H9 (cell line): Measurements from ENCODE around the gene P4HA2. TPM values are rescaled to one million over a fixed set of nuclear protein-coding genes. Genes with fewer than 3 reads are reported as not detected.

ENCODE experiments used
- DNase-seq: peaks from one replicate; pipeline ENCODE4 v3.0.0-alpha.2; 2017
- H2AFZ ChIP-seq: one replicate; pipeline ENCODE4 v1.6.1; 2013; ENCODE audit warnings: mild to moderate bottlenecking, low read length, control low read depth, moderate library complexity
- H2AK5ac ChIP-seq: 2 replicates; pipeline ENCODE4 v1.6.1; 2013; ENCODE audit warnings: low read length, control low read depth, mixed read lengths; ENCODE audit not compliant: insufficient read length
- H2BK120ac ChIP-seq: one replicate; pipeline ENCODE4 v1.6.1; 2013; ENCODE audit warnings: low read depth, mild to moderate bottlenecking, low read length, control low read depth, inconsistent platforms; ENCODE audit not compliant: poor library complexity, severe bottlenecking
- H2BK12ac ChIP-seq: 2 replicates; pipeline ENCODE4 v1.6.1; 2013; ENCODE audit warnings: low read length, control low read depth, mixed read lengths, low read depth; ENCODE audit not compliant: insufficient read length
- H2BK15ac ChIP-seq: 2 replicates; pipeline ENCODE4 v1.6.1; 2013; ENCODE audit warnings: low read depth, low read length, control low read depth
- H2BK20ac ChIP-seq: one replicate; pipeline ENCODE4 v1.6.1; 2013; ENCODE audit warnings: low read depth, mild to moderate bottlenecking, low read length, control low read depth, inconsistent platforms; ENCODE audit not compliant: poor library complexity, severe bottlenecking
- H2BK5ac ChIP-seq: 2 replicates; pipeline ENCODE4 v1.6.1; 2013; ENCODE audit warnings: low read length, control low read depth, mixed read lengths; ENCODE audit not compliant: insufficient read length
- H3K14ac ChIP-seq: 2 replicates; pipeline ENCODE4 v1.6.1; 2013; ENCODE audit warnings: low read length, control low read depth; ENCODE audit not compliant: insufficient read depth
- H3K18ac ChIP-seq: 2 replicates; pipeline ENCODE4 v1.6.1; 2013; ENCODE audit warnings: low read depth, mild to moderate bottlenecking, mixed read lengths, low read length, control low read depth; ENCODE audit not compliant: insufficient read length
- H3K23ac ChIP-seq: 2 replicates; pipeline ENCODE4 v1.6.1; 2013; ENCODE audit warnings: low read length, control low read depth, mixed read lengths, low read depth; ENCODE audit not compliant: insufficient read length
- H3K23me2 ChIP-seq: 2 replicates; pipeline ENCODE4 v1.6.1; 2013; ENCODE audit warnings: low read depth, mild to moderate bottlenecking, mixed read lengths, low read length, control low read depth; ENCODE audit not compliant: insufficient read length, poor library complexity, severe bottlenecking
- H3K27ac ChIP-seq: 2 replicates; pipeline ENCODE4 v1.5.1; 2013; ENCODE audit warnings: low read length, control low read depth, mixed read lengths, low read depth; ENCODE audit not compliant: insufficient read length
- H3K27me3 ChIP-seq: 2 replicates; pipeline ENCODE4 v1.6.1; 2013; ENCODE audit warnings: low read length, control low read depth, inconsistent platforms; ENCODE audit not compliant: insufficient read depth
- H3K4ac ChIP-seq: 2 replicates; pipeline ENCODE4 v1.6.1; 2013; ENCODE audit warnings: low read depth, mild to moderate bottlenecking, control low read depth, inconsistent platforms, low read length, moderate library complexity
- H3K4me1 ChIP-seq: 2 replicates; pipeline ENCODE4 v1.6.1; 2013; ENCODE audit warnings: low read length, control low read depth, inconsistent platforms; ENCODE audit not compliant: insufficient read depth
- H3K4me2 ChIP-seq: 2 replicates; pipeline ENCODE4 v1.6.1; 2013; ENCODE audit warnings: low read length, control low read depth, mixed read lengths; ENCODE audit not compliant: insufficient read length, insufficient read depth
- H3K56ac ChIP-seq: 2 replicates; pipeline ENCODE4 v1.6.1; 2013; ENCODE audit warnings: low read depth, mild to moderate bottlenecking, mixed read lengths, low read length, control low read depth; ENCODE audit not compliant: insufficient read length
- H3K79me1 ChIP-seq: 2 replicates; pipeline ENCODE4 v1.6.1; 2013; ENCODE audit warnings: low read depth, mild to moderate bottlenecking, moderate library complexity, low read length, control low read depth, inconsistent platforms; ENCODE audit not compliant: insufficient read depth, poor library complexity, severe bottlenecking
- H3K79me2 ChIP-seq: 2 replicates; pipeline ENCODE4 v1.6.1; 2013; ENCODE audit warnings: low read length, control low read depth, inconsistent platforms; ENCODE audit not compliant: insufficient read depth
- H3K9ac ChIP-seq: 2 replicates; pipeline ENCODE4 v1.6.1; 2013; ENCODE audit warnings: low read length, control low read depth, mixed read lengths; ENCODE audit not compliant: insufficient read length; ENCODE audit errors: extremely low read depth
- H3K9me3 ChIP-seq: one replicate; pipeline ENCODE4 v1.6.1; 2013; ENCODE audit warnings: low read depth, low read length, inconsistent platforms; ENCODE audit not compliant: control insufficient read depth
- H3T11ph ChIP-seq: one replicate; pipeline ENCODE4 v1.6.1; 2013; ENCODE audit warnings: mild to moderate bottlenecking, low read length, control low read depth, inconsistent platforms
- H4K20me1 ChIP-seq: one replicate; pipeline ENCODE4 v1.6.1; 2013; ENCODE audit not compliant: control insufficient read depth, insufficient read length, insufficient read depth
- H4K5ac ChIP-seq: 2 replicates; pipeline ENCODE4 v1.6.1; 2013; ENCODE audit warnings: low read depth, mild to moderate bottlenecking, mixed read lengths, low read length, control low read depth; ENCODE audit not compliant: insufficient read length
- H4K8ac ChIP-seq: replicated peaks from 2 replicates; pipeline ENCODE4 v1.6.1; 2013; ENCODE audit warnings: low read length, control low read depth, mixed read lengths, low read depth; ENCODE audit not compliant: insufficient read length
- H4K91ac ChIP-seq: 2 replicates; pipeline ENCODE4 v1.6.1; 2013; ENCODE audit warnings: low read depth, mild to moderate bottlenecking, moderate library complexity, mixed read lengths, low read length, control low read depth; ENCODE audit not compliant: insufficient read length
- H3K27ac Mint-ChIP-seq, 3 experiments: 2 replicates in 2 of 3; 3 replicates in 1 of 3; pipeline ENCODE4 v1.8.0; 2020 to 2021; ENCODE audit warnings: mixed read lengths in 3 of 3, mild to moderate bottlenecking in 1 of 3, moderate library complexity in 1 of 3
- H3K27me3 Mint-ChIP-seq: 2 replicates; pipeline ENCODE4 v1.8.0; 2021; ENCODE audit warnings: low read depth, mild to moderate bottlenecking, moderate library complexity, mixed read lengths
- H3K36me3 Mint-ChIP-seq, 3 experiments: 2 replicates in 2 of 3; 3 replicates in 1 of 3; pipeline ENCODE4 v1.8.0; 2020 to 2021; ENCODE audit warnings: low read depth in 3 of 3, mixed read lengths in 3 of 3; ENCODE audit not compliant: insufficient read depth in 1 of 3
- H3K4me1 Mint-ChIP-seq, 2 experiments: 2 replicates each; pipeline ENCODE4 v1.8.0; 2020; ENCODE audit warnings: mixed read lengths in 2 of 2
- H3K4me3 Mint-ChIP-seq, 2 experiments: 2 replicates in 1 of 2; 3 replicates in 1 of 2; pipeline ENCODE4 v1.8.0; 2020 to 2021; ENCODE audit warnings: mild to moderate bottlenecking in 2 of 2, mixed read lengths in 2 of 2, moderate library complexity in 1 of 2
- H3K9me3 Mint-ChIP-seq, 2 experiments: 2 replicates in 1 of 2; 3 replicates in 1 of 2; pipeline ENCODE4 v1.8.0; 2020; ENCODE audit warnings: mild to moderate bottlenecking in 2 of 2, mixed read lengths in 2 of 2, moderate library complexity in 1 of 2
- WGBS: extraction: QIAGEN DNeasy Blood & Tissue Kit; methylation state at CpG from one replicate; pipeline ENCODE4 v1.1.7; 2013; ENCODE audit warnings: missing lambda C conversion rate, low lambda C conversion rate, mixed read lengths; ENCODE audit not compliant: insufficient read length; ENCODE audit errors: extremely low coverage; 5-methylcytosine and 5-hydroxymethylcytosine counted together
- total RNA-seq: library from RNA; stranded (reverse); gene quantifications from 2 replicates; pipeline ENCODE4 v1.2.1, GENCODE V29; 2021
- TF ChIP-seq, protein P1 (sequence below): fragments of 200-600 bp; sonication (generic); conservative IDR thresholded peaks from 3 replicates; pipeline ENCODE4 v1.8.0; 2021; ENCODE audit warnings: antibody characterized with exemption, mild to moderate bottlenecking

Gene P4HA2
- total RNA-seq, 1 experiment from 2014 or later = 15.3 TPM

GRCh38 chr5:132274050-132274792, 46.6 kb upstream of the P4HA2 start:
- Histone ChIP-seq H3K56ac (no peak overlapping the region), H4K20me1 (no peaks in the 10 kb centered on the region), H2BK12ac (no peak overlapping the region), H3K4ac (no peak overlapping the region), H3K79me2 (no peaks in the 10 kb centered on the region), H2BK20ac (no peak overlapping the region), H3T11ph (no peak overlapping the region), H3K18ac (no peak overlapping the region), H3K27me3 (no peaks in the 10 kb centered on the region), H3K27ac (no peak overlapping the region), H2BK120ac (no peak overlapping the region), H2BK15ac (no peak overlapping the region), H3K79me1 (no peaks in the 10 kb centered on the region), H2AFZ (no peak overlapping the region), H3K23ac (no peak overlapping the region), H2BK5ac (peak overlapping the region; percentile 59), H4K5ac (no peak overlapping the region), H3K9ac (no peak overlapping the region), H2AK5ac (no peak overlapping the region), H4K91ac (no peak overlapping the region), H3K23me2 (peaks cover 2% of the 10 kb centered on the region), H4K8ac (no peak overlapping the region), H3K14ac (no peak overlapping the region), H3K9me3 (no peaks in the 10 kb centered on the region), H3K4me1 (0 out of 2 replicates have a peak, but pooled peaks cover 5% of the 10 kb centered on the region), H3K4me2 (no peak overlapping the region)
- TF ChIP-seq, protein P1, sequence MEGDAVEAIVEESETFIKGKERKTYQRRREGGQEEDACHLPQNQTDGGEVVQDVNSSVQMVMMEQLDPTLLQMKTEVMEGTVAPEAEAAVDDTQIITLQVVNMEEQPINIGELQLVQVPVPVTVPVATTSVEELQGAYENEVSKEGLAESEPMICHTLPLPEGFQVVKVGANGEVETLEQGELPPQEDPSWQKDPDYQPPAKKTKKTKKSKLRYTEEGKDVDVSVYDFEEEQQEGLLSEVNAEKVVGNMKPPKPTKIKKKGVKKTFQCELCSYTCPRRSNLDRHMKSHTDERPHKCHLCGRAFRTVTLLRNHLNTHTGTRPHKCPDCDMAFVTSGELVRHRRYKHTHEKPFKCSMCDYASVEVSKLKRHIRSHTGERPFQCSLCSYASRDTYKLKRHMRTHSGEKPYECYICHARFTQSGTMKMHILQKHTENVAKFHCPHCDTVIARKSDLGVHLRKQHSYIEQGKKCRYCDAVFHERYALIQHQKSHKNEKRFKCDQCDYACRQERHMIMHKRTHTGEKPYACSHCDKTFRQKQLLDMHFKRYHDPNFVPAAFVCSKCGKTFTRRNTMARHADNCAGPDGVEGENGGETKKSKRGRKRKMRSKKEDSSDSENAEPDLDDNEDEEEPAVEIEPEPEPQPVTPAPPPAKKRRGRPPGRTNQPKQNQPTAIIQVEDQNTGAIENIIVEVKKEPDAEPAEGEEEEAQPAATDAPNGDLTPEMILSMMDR = no peak
- H3K27ac Mint-ChIP-seq = no peak overlapping the region
- H3K9me3 Mint-ChIP-seq = no peaks in the 10 kb centered on the region
- peaks cover 0 to 3% (median 0%) of the 10 kb centered on the region in 3 experiments; a peak in 1 of 7 replicates for H3K36me3 Mint-ChIP-seq
- H3K4me3 Mint-ChIP-seq = no peak overlapping the region
- peaks cover 20 to 27% of the 10 kb centered on the region in 2 experiments for H3K4me1 Mint-ChIP-seq
- DNase-seq = peak; percentile 41
- no peaks in the 10 kb centered on the region for H3K27me3 Mint-ChIP-seq
- no CpG with 5 or more reads among the region's 14 CpGs for WGBS
